Activated T-helper 17 cell treated with anti-CD3 and anti-CD28 coated beads, Interleukin-2, amount 50 U/mL, for 72 hours (primary cell): ENCODE results near the gene CAMP. TPM values are rescaled to one million over a fixed set of nuclear protein-coding genes. Genes with fewer than 3 reads are reported as not detected.
"Not testable (repeated sequence)": the region's sequence is repeated elsewhere in the genome, so short reads cannot be mapped to it uniquely, and the experiment has no call there.

ENCODE experiments used
- ATAC-seq: fragments of 150-1000 bp; cut with Tn5 transposase; replicated peaks from 2 replicates; pipeline ENCODE4 v1.10.0; 2021; ENCODE audit warnings: mild to moderate bottlenecking, moderate library complexity
- H3K27ac Mint-ChIP-seq: one replicate; pipeline ENCODE4 v1.8.0; 2022; ENCODE audit warnings: mixed read lengths
- H3K27me3 Mint-ChIP-seq: one replicate; pipeline ENCODE4 v1.8.0; 2022; ENCODE audit warnings: mixed read lengths
- H3K36me3 Mint-ChIP-seq: one replicate; pipeline ENCODE4 v1.8.0; 2022; ENCODE audit warnings: low read depth, mild to moderate bottlenecking, mixed read lengths
- H3K4me1 Mint-ChIP-seq: one replicate; pipeline ENCODE4 v1.8.0; 2022; ENCODE audit warnings: mixed read lengths
- H3K4me3 Mint-ChIP-seq: one replicate; pipeline ENCODE4 v1.8.0; 2022; ENCODE audit warnings: mild to moderate bottlenecking, mixed read lengths
- H3K9me3 Mint-ChIP-seq: one replicate; pipeline ENCODE4 v1.8.0; 2022; ENCODE audit warnings: mixed read lengths
- total RNA-seq, 2 donors: library from RNA; stranded (reverse); gene quantifications; one replicate each; pipeline ENCODE4 v1.2.3, GENCODE V29; 2022

The CAMP gene
- total RNA-seq, 2 donors from 2014 or later = not detected

- no peaks in the 10 kb centered on the region for H3K9me3 Mint-ChIP-seq
- no peaks in the 10 kb centered on the region for H3K4me1 Mint-ChIP-seq
- H3K27me3 Mint-ChIP-seq = peaks cover 3% of the 10 kb centered on the region
- no peak for ATAC-seq
- no peak overlapping the region for H3K27ac Mint-ChIP-seq
- H3K4me3 Mint-ChIP-seq = no peak overlapping the region
- H3K36me3 Mint-ChIP-seq = no peaks in the 10 kb centered on the region
Observed at GRCh38 chr3:48196611-48197010, 26.7 kb upstream of the CAMP start.

GRCh38 chr3:48199117-48199516 lies 24.2 kb upstream of the CAMP start:
- no peaks in the 10 kb centered on the region for H3K4me1 Mint-ChIP-seq
- ATAC-seq = no peak

GRCh38 chr3:48202632-48203031 lies 20.7 kb upstream of the CAMP start:
- no peaks in the 10 kb centered on the region for H3K36me3 Mint-ChIP-seq
- no peaks in the 10 kb centered on the region for H3K27me3 Mint-ChIP-seq
- no peak overlapping the region for H3K4me3 Mint-ChIP-seq
- no peak for ATAC-seq
- no peaks in the 10 kb centered on the region for H3K4me1 Mint-ChIP-seq
- no peak overlapping the region for H3K27ac Mint-ChIP-seq
- H3K9me3 Mint-ChIP-seq = no peaks in the 10 kb centered on the region

More at GRCh38 chr3:48199117-48199516, 24.2 kb upstream of the CAMP start:
- H3K4me3 Mint-ChIP-seq = no peak overlapping the region
- H3K36me3 Mint-ChIP-seq = no peaks in the 10 kb centered on the region
- H3K27ac Mint-ChIP-seq = no peak overlapping the region
- H3K9me3 Mint-ChIP-seq = no peaks in the 10 kb centered on the region
- peaks cover 3% of the 10 kb centered on the region for H3K27me3 Mint-ChIP-seq

- ATAC-seq = no peak
- H3K27me3 Mint-ChIP-seq = no peaks in the 10 kb centered on the region
Observed at GRCh38 chr3:48208076-48208475, 15.2 kb upstream of the CAMP start.

DNA sequence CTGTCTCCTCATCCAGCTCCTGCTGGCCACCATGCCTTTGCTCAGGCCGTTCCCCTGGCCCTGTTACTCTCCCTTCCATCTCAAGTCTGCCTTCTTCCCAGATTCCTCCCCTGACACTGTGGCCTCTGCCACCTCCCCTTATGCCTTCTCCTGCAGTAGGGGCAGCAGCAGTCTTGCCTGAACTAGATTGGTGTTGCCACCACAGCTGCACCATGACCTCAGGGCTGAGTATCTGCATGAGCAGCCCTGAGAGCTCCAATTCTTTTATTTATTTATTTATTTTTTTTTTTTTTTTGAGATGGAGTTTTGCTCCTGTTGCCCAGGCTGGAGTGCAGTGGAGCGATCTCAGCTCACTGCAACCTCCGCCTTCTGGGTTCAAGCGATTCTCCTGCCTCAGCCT lies 13.8 kb upstream of the CAMP start:
- no peak overlapping the region for H3K27ac Mint-ChIP-seq
- no peaks in the 10 kb centered on the region for H3K4me1 Mint-ChIP-seq
- ATAC-seq = no peak

More at GRCh38 chr3:48208076-48208475, 15.2 kb upstream of the CAMP start:
- Mint-ChIP-seq H3K4me1 (no peaks in the 10 kb centered on the region), H3K27ac (no peak overlapping the region), H3K36me3 (no peaks in the 10 kb centered on the region), H3K4me3 (no peak overlapping the region), H3K9me3 (no peaks in the 10 kb centered on the region)

GRCh38 chr3:48210534-48210933 lies 12.8 kb upstream of the CAMP start:
- not testable (repeated sequence) for H3K36me3 Mint-ChIP-seq, H3K27me3 Mint-ChIP-seq, H3K4me3 Mint-ChIP-seq, H3K4me1 Mint-ChIP-seq, H3K27ac Mint-ChIP-seq, ATAC-seq, H3K9me3 Mint-ChIP-seq

More for the DNA sequence above, 13.8 kb upstream of the CAMP start:
- Mint-ChIP-seq H3K9me3 (no peaks in the 10 kb centered on the region), H3K4me3 (no peak overlapping the region), H3K27me3 (no peaks in the 10 kb centered on the region), H3K36me3 (no peaks in the 10 kb centered on the region)

- H3K36me3 Mint-ChIP-seq, H3K9me3 Mint-ChIP-seq, ATAC-seq, H3K27ac Mint-ChIP-seq, H3K27me3 Mint-ChIP-seq, H3K4me3 Mint-ChIP-seq, H3K4me1 Mint-ChIP-seq: not testable (repeated sequence)
Observed at GRCh38 chr3:48211776-48212175, 11.5 kb upstream of the CAMP start.

- Mint-ChIP-seq H3K4me3 (no peak overlapping the region), H3K9me3 (no peaks in the 10 kb centered on the region), H3K4me1 (no peaks in the 10 kb centered on the region), H3K27me3 (no peaks in the 10 kb centered on the region), H3K36me3 (no peaks in the 10 kb centered on the region), H3K27ac (no peak overlapping the region)
- no peak for ATAC-seq
Observed at GRCh38 chr3:48214225-48214624, 9.1 kb upstream of the CAMP start.

DNA sequence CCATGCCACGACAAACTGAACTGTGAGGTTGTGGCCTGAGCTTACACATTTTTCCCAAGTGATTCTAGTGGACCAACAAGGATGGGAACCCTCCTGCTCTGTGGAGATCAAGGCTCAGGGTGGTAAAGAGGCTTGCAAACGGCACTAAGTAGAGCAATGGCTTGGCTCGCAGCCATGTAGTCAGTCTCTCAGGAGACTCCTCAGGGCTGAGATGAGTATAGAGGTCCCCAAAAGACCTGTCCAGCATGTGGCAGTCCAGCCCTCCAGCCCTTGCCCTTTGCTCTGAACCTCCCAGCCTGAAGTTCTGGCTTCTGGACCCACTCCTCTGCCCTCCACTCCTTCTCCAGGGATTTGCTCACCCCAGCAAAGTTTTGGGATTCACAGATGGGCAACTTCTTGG lies 8.3 kb upstream of the CAMP start:
- Mint-ChIP-seq H3K9me3 (no peaks in the 10 kb centered on the region), H3K27me3 (no peaks in the 10 kb centered on the region), H3K4me1 (no peaks in the 10 kb centered on the region), H3K27ac (no peak overlapping the region), H3K36me3 (no peaks in the 10 kb centered on the region), H3K4me3 (no peak overlapping the region)
- ATAC-seq = no peak

DNA sequence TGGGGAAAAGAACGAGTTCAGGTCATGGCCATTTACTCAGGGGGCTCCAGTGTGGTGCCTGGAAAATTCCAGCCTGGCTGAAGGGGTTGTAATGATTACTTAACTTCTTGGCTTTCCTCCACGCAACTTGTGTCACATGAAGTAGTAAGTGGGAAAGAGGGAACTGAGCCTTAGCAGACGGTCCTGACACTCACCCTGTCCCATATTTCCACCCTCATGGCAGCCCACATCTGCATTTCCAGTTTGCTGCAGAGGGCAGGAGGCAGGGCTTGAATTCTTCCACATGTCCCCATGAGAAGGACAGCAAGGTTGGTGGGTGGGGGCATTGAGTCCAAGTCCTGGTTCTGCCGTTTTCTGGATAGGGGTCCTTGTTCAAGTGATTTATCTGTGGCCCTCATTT lies 7.8 kb upstream of the CAMP start:
- H3K36me3 Mint-ChIP-seq = no peaks in the 10 kb centered on the region
- no peak for ATAC-seq
- no peaks in the 10 kb centered on the region for H3K9me3 Mint-ChIP-seq
- no peak overlapping the region for H3K4me3 Mint-ChIP-seq
- H3K27me3 Mint-ChIP-seq = no peaks in the 10 kb centered on the region
- H3K27ac Mint-ChIP-seq = no peak overlapping the region
- no peaks in the 10 kb centered on the region for H3K4me1 Mint-ChIP-seq

DNA sequence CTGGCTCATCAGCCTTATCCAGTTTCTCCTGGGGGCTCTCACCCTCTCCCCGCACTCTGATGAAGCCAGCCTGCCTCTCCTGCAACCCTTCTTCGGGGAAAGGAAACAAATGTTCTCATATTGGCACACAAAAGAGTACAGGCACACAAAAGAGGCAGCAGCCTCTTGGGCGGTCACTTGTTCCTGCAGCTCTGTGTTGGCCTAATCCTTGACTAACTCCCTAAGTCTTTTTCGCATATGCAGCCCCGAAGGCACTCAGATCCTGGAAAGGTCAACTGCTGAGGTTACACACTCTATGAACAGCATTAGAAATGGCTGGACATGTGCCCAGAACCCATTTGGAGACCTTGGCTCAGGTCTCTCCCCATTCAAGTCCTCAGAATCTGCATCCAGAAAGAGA lies 7.4 kb upstream of the CAMP start:
- Mint-ChIP-seq H3K36me3 (no peaks in the 10 kb centered on the region), H3K27ac (no peak overlapping the region), H3K4me3 (no peak overlapping the region), H3K9me3 (no peaks in the 10 kb centered on the region), H3K27me3 (no peaks in the 10 kb centered on the region), H3K4me1 (no peaks in the 10 kb centered on the region)
- no peak for ATAC-seq

- Mint-ChIP-seq H3K36me3 (no peaks in the 10 kb centered on the region), H3K9me3 (no peaks in the 10 kb centered on the region), H3K27ac (no peak overlapping the region), H3K4me3 (no peak overlapping the region), H3K27me3 (no peaks in the 10 kb centered on the region), H3K4me1 (peaks cover 3% of the 10 kb centered on the region)
- ATAC-seq = no peak
Observed at GRCh38 chr3:48217449-48217848, 5.8 kb upstream of the CAMP start.

- peaks cover 3% of the 10 kb centered on the region for H3K4me1 Mint-ChIP-seq
- no peak overlapping the region for H3K27ac Mint-ChIP-seq
- H3K4me3 Mint-ChIP-seq = no peak overlapping the region
- H3K36me3 Mint-ChIP-seq = no peaks in the 10 kb centered on the region
- ATAC-seq = no peak
- no peaks in the 10 kb centered on the region for H3K27me3 Mint-ChIP-seq
- H3K9me3 Mint-ChIP-seq = no peaks in the 10 kb centered on the region
Observed at GRCh38 chr3:48218537-48218936, 4.8 kb upstream of the CAMP start.

DNA sequence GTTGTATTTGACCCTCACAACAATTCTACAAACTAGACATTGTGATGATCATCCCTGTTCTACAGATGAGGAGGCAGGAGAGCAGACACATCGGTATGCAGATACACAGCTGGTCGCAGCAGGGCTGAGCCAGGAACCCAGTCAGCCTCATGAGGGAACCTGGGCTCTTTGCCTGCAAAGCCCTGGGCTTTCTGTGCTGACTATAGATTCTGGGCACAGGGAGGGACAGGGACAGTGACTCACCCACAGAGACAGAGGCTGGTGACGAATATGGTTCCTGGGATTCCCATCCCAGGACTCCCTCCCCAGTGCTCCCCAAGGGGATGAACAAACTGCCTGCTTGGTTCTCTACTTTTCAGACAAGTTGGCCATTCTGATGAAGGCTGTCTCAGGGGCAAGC lies 3.8 kb upstream of the CAMP start:
- peaks cover 3% of the 10 kb centered on the region for H3K4me1 Mint-ChIP-seq
- H3K4me3 Mint-ChIP-seq = no peak overlapping the region
- no peaks in the 10 kb centered on the region for H3K9me3 Mint-ChIP-seq
- no peak overlapping the region for H3K27ac Mint-ChIP-seq
- H3K27me3 Mint-ChIP-seq = no peaks in the 10 kb centered on the region
- no peak for ATAC-seq
- no peaks in the 10 kb centered on the region for H3K36me3 Mint-ChIP-seq

GRCh38 chr3:48220746-48221145 lies 2.5 kb upstream of the CAMP start:
- no peak overlapping the region for H3K4me3 Mint-ChIP-seq
- H3K27me3 Mint-ChIP-seq = no peaks in the 10 kb centered on the region
- H3K36me3 Mint-ChIP-seq = no peaks in the 10 kb centered on the region
- H3K27ac Mint-ChIP-seq = no peak overlapping the region
- no peaks in the 10 kb centered on the region for H3K9me3 Mint-ChIP-seq
- ATAC-seq = no peak
- H3K4me1 Mint-ChIP-seq = peaks cover 3% of the 10 kb centered on the region

- H3K9me3 Mint-ChIP-seq = no peaks in the 10 kb centered on the region
- H3K27me3 Mint-ChIP-seq = peaks cover 3% of the 10 kb centered on the region
- no peaks in the 10 kb centered on the region for H3K36me3 Mint-ChIP-seq
- H3K4me1 Mint-ChIP-seq = peaks cover 3% of the 10 kb centered on the region
- ATAC-seq = no peak
- no peak overlapping the region for H3K4me3 Mint-ChIP-seq
- no peak overlapping the region for H3K27ac Mint-ChIP-seq
Observed at GRCh38 chr3:48225587-48225986, 2.3 kb downstream of the CAMP start.
